Stimulated activated CD4-positive, alpha-beta T cell treated with anti-CD3 and anti-CD28 coated beads, Interleukin-2, amount 100 ng/mL, for 4 hours (primary cell): ENCODE data around the gene PEF1.

ENCODE experiments used
- DNase-seq: peaks from one replicate; pipeline ENCODE4 v3.0.0-alpha.2; 2020; ENCODE audit warnings: low read depth

Gene PEF1

GRCh38 chr1:31628931-31629556 is 15.6 kb downstream of the PEF1 start:
- DNase-seq: no peak

- DNase-seq: no peak
Observed at GRCh38 chr1:31627930-31628559, 16.6 kb downstream of the PEF1 start.

- no peak for DNase-seq
Observed at GRCh38 chr1:31627301-31627929, 17.3 kb downstream of the PEF1 start.

GRCh38 chr1:31626223-31627207 is 18.2 kb downstream of the PEF1 start:
- no peak for DNase-seq

- no peak for DNase-seq
Observed at GRCh38 chr1:31625561-31626222, 19.0 kb downstream of the PEF1 start.

GRCh38 chr1:31624731-31625514 is 19.8 kb downstream of the PEF1 start:
- no peak for DNase-seq

GRCh38 chr1:31624309-31624708 is 20.4 kb downstream of the PEF1 start:
- DNase-seq: no peak

GRCh38 chr1:31623365-31623764 is 21.3 kb downstream of the PEF1 start:
- no peak for DNase-seq

GRCh38 chr1:31621847-31622730 is 22.6 kb downstream of the PEF1 start:
- DNase-seq: no peak

- DNase-seq: no peak
Observed at GRCh38 chr1:31621498-31621820, 23.2 kb downstream of the PEF1 start.

- DNase-seq: no peak
Observed at GRCh38 chr1:31620631-31621497, 23.8 kb downstream of the PEF1 start.

GRCh38 chr1:31618916-31619846 is 25.5 kb downstream of the PEF1 start:
- no peak for DNase-seq

GRCh38 chr1:31617916-31618746 is 26.5 kb downstream of the PEF1 start:
- DNase-seq: peak; percentile 7

- no peak for DNase-seq
Observed at GRCh38 chr1:31617218-31617915, 27.3 kb downstream of the PEF1 start, which contains the start of gene HCRTR1. TSS of gene HCRTR1 (plus strand) at chr1:31617689. CDS start at chr1:31619193, 1,504 bp downstream.

GRCh38 chr1:31615939-31616338 is 28.7 kb downstream of the PEF1 start:
- no peak for DNase-seq

- DNase-seq: no peak
Observed at GRCh38 chr1:31615414-31615813, 29.3 kb downstream of the PEF1 start.
